ENCODE data around the gene CLEC18A.

CLEC18A gene

GRCh38 chr16:69910964-69911363, 40.2 kb upstream of the CLEC18A start:
- no peak for DNase-seq (ENCODE audit: low spot score)
- no peak for TF ChIP-seq CTCF (IDR thresholded peaks at IDR 0.05; ENCODE audit: borderline replicate concordance, control extremely low read depth, extremely low read depth, insufficient read depth, missing control alignments)
- in situ Hi-C loops (cut with MboI; ENCODE audit: low sequenced_read_pairs, unreplicated experiment) = no loop called here

GRCh38 chr16:69916462-69916861, 34.7 kb upstream of the CLEC18A start:
- in situ Hi-C loops (cut with MboI; ENCODE audit: low sequenced_read_pairs, unreplicated experiment) = no loop called here
- no peak for DNase-seq (ENCODE audit: low spot score)
- TF ChIP-seq CTCF (IDR thresholded peaks at IDR 0.05; ENCODE audit: borderline replicate concordance, control extremely low read depth, extremely low read depth, insufficient read depth, missing control alignments) = no peak

- in situ Hi-C loops (cut with MboI; ENCODE audit: low sequenced_read_pairs, unreplicated experiment) = no loop called here
- no peak for TF ChIP-seq CTCF (IDR thresholded peaks at IDR 0.05; ENCODE audit: borderline replicate concordance, control extremely low read depth, extremely low read depth, insufficient read depth, missing control alignments)
- DNase-seq (ENCODE audit: low spot score) = no peak
Observed at GRCh38 chr16:69917311-69917710, 33.8 kb upstream of the CLEC18A start.

- in situ Hi-C loops (cut with MboI; ENCODE audit: low sequenced_read_pairs, unreplicated experiment) = no loop called here
- no peak for TF ChIP-seq CTCF (IDR thresholded peaks at IDR 0.05; ENCODE audit: borderline replicate concordance, control extremely low read depth, extremely low read depth, insufficient read depth, missing control alignments)
- DNase-seq (ENCODE audit: low spot score) = no peak
Observed at GRCh38 chr16:69917739-69918138, 33.4 kb upstream of the CLEC18A start.

- no peak for DNase-seq (ENCODE audit: low spot score)
- in situ Hi-C loops (cut with MboI; ENCODE audit: low sequenced_read_pairs, unreplicated experiment) = no loop called here
- TF ChIP-seq CTCF (IDR thresholded peaks at IDR 0.05; ENCODE audit: borderline replicate concordance, control extremely low read depth, extremely low read depth, insufficient read depth, missing control alignments) = no peak
Observed at GRCh38 chr16:69918241-69918640, 32.9 kb upstream of the CLEC18A start.

- no peak for DNase-seq (ENCODE audit: low spot score)
- in situ Hi-C loops (cut with MboI; ENCODE audit: low sequenced_read_pairs, unreplicated experiment) = no loop called here
- TF ChIP-seq CTCF (IDR thresholded peaks at IDR 0.05; ENCODE audit: borderline replicate concordance, control extremely low read depth, extremely low read depth, insufficient read depth, missing control alignments) = no peak
Observed at GRCh38 chr16:69921127-69921526, 30.0 kb upstream of the CLEC18A start.

GRCh38 chr16:69922200-69922599, 28.9 kb upstream of the CLEC18A start:
- no peak for DNase-seq (ENCODE audit: low spot score)
- TF ChIP-seq CTCF (IDR thresholded peaks at IDR 0.05; ENCODE audit: borderline replicate concordance, control extremely low read depth, extremely low read depth, insufficient read depth, missing control alignments) = no peak
- in situ Hi-C loops (cut with MboI; ENCODE audit: low sequenced_read_pairs, unreplicated experiment) = no loop called here
